Hematopoietic multipotent progenitor cell treated with erythropoietin and hydrocortisone succinate and interleukin-3 and kit ligand, for 6 days (in vitro differentiated cells): ENCODE data around the gene PSMD8.
"Not testable (repeated sequence)": the region's sequence is repeated elsewhere in the genome, so short reads cannot be mapped to it uniquely, and the experiment has no call there.

ENCODE experiments used
- DNase-seq: peaks from one replicate; pipeline ENCODE4 v3.0.0-alpha.2; 2015

The PSMD8 gene

DNA sequence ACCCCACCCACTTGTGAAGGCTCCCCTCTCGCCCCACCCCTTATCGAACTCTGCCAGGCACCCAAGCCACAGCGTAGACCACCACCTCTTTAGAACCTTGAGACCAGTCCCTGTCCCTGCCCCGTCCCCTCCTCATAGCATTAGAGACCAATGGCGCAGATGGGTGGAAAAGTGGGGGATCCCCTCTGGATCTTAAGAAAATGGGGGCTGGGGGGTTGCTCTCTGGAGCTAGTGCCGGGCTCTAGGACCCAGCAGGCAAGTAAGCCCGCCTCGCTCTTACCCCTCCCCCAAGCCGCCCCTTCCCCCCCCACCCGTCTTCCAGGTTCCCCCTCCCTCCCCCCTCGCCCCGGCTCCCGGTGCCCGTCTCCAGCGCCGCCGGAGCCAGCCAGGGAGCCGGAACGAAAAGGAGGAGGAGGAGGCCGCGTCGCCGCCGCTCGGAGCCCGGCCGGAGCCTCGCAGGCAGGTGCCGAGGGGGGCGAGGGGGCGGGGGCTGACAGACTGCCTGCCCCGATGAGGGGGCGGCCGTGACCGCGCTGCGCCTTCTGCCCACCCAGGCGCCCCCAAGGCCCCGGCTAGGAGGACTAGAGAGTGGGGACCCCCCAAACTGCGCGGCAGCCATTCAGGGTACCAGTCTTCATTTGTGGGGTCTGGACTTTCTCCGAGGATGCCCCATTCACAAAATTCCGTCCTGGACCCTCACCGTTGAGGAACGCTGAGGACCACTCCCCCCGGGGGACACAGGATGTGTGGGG is 14.2 kb downstream of the PSMD8 start, which contains the start of gene SPRED3:
Gene SPRED3, plus strand, starts transcription at position 349 of the 752 bp plus-strand sequence. CDS start 1,606 bp downstream, outside the sequence.
- DNase-seq: no peak

DNA sequence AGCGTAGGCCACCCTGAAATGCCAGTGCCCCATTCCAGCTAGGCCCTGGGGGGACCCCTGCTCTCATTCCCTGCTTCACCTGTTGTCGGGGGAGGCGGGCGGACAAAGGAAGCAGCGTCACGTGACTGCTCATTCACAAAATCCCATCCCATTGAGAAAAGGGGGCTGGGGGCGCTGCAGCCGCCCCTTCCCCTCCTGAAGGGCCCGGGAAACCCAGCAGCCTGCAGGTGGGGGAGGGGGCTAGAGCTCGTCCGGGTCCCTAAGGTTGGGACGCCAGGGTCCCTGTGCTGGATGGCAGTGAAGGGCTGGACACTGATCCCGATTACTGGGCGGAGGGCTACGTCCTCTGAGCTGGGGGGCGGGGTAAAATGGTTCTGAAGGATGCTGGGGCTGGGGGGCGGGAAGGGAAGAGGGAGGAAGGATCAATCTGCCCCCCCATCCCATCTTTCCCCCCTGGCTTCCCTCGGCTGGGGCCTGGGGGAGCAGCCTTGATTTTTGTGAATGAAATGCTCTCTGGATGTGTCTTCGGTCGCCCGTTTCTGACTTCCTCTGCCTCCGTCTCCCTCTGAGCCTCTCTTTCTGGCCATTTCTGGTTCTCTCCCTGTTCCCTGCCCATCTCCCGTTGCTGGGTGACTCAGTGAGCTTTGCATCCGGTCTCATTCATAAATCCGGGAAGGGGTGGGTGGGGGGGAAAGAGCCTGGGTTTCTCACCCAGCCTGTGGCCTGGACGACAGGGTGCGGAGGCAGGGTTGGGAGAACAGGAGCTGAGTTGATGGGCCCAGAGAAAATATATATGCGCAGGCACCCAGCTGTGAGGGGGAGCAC is 14.9 kb downstream of the PSMD8 start:
- no peak for DNase-seq

DNA sequence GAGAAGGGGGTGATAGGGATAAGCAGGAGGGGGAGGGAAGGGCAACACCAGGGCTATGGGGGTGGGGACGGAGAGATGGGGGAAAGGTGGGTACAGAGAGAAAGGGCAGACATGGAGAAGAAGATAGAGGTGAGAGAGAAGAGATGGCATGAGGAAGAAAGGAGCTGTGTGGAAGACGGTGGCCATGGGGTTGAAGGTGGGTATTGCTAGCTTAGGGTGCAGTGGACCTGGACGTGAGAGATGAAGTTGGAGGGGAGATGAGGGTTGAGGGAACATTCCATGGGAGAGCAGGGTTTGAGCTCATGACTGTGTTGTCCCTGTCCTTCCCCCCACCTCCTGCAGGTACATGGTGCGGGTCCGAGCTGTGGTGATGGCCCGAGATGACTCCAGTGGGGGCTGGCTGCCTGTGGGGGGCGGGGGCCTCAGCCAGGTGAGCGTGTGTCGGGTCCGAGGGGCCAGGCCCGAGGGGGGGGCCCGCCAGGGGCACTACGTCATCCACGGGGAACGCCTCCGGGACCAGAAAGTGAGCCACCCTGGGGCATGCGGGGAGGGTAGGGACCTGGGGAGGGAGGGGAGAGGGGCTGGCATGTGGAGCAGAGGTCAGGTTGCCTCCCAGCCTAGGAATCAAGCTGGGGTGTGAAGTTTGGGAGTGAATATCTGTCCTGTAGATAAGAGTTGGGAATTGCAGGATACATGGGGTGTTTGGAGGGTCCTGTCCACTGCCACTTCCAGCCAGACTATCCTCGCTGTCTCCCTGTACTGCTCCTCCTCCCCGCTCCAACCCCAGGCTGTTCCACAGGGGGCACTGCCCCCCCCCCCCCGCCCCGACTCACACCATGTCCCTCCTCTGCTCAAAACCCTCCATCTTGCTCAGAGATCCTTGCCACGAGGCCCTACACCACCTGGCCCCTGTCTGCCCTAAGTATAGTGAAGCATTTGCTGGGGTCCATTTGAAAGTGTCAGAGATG is 15.9 kb downstream of the PSMD8 start:
- DNase-seq: no peak

DNA sequence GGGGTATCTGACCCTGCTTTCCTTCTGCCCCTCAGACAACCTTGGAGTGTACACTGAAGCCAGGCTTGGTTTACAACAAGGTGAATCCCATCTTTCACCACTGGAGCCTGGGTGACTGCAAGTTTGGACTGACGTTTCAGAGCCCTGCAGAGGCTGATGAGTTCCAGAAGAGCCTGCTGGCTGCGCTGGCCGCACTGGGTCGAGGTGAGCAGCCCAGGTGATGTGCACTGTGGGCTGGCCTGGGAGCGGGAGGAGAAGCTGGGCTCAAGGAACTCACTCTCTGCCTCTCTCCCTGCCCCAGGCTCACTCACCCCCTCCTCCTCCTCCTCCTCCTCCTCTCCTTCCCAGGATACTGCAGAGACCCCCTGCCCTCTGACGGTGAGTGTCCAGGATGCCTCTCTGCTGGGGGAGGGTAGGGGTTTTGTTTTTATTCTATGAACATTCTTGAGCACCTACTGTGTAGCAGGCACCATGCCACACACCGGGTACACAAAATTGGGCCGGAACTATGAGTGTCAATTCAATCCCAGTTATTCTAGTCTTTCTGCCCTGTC is 17.6 kb downstream of the PSMD8 start:
- no peak for DNase-seq

DNA sequence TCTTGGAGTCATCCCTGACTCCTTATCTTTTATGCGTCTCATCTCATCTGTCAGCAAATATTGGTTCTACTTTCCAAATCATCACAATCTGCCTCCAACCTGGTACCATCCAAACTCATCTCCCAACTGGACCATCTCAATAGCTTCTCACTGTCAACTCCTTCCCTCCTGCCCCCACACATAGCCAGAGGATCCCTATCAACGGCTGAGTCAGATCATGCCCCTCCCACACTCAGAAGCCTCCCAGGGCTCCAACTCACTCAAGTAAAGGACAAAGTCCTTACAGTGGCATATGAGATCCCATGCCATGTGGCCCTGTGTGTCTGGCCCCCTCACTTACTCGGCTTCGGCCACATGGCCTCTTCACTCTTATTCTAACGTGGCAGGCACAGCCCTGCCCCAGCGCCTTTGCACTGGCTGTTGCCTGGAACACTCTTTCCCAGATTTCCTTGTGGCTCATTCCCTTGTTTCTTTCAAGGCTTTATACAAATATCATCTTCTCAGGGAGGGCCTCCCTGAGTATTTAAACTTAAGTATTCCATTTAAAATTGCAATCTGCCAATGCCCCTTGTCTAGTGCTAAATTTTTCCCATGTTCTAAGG is 18.4 kb downstream of the PSMD8 start:
- DNase-seq: peak; percentile 65

DNA sequence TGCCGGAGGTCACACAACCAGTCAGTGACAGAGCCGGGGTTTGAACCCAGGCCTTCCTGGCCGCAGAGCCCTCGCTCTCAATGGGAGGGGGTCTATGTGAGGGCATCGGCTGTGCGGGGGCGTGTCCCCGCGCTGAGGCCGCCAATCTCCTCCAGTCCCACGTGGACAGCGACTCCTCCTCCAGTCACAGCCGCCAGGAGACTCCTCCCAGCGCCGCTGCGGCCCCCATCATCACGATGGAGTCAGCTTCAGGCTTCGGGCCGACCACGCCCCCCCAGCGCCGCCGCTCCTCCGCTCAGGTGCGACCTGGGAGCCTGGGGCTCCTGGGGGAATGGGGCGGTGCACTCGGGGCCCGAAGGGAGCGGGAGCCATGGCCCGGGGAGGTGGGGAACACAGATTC is 20.1 kb downstream of the PSMD8 start:
- peak; percentile 75 for DNase-seq

DNA sequence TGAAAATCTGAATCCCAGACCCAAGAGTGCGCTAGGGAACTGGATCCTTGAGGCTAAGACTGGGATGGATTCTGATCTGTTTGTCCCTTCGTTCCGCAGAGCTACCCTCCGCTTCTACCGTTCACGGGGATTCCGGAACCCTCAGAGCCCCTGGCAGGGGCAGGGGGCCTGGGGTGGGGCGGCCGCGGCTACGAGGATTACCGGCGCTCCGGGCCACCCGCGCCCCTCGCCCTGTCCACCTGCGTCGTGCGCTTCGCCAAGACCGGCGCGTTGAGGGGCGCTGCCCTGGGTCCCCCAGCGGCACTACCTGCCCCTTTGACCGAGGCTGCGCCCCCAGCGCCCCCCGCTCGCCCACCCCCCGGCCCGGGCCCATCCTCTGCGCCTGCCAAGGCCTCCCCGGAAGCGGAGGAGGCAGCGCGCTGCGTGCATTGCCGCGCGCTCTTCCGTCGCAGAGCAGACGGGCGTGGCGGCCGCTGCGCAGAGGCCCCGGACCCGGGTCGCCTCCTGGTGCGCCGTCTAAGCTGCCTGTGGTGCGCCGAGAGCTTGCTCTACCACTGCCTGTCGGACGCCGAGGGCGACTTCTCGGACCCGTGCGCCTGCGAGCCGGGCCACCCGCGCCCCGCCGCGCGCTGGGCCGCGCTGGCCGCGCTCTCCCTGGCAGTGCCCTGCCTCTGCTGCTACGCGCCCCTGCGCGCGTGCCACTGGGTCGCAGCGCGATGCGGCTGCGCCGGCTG is 21.2 kb downstream of the PSMD8 start:
- DNase-seq: peak; percentile 32

DNA sequence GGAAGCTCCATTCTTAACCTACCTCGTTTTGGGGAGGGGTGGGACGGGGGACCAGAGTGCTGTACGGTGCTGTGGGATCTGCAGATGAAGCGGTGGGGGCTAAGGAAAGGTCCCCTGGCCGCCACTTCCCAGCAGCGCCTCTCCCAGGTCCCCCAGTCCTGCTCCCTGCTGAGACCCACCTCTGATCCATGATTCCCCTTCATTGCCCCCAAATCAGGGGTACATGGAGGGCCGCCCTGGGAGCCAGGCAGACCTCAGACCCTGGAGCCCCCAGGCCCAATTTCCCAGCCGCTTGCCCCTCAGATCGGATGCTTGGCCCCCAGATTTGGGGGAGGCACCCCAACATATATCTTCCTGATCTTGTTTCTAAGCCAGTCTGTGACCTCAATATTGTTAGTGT is 24.7 kb downstream of the PSMD8 start:
- DNase-seq: no peak

DNA sequence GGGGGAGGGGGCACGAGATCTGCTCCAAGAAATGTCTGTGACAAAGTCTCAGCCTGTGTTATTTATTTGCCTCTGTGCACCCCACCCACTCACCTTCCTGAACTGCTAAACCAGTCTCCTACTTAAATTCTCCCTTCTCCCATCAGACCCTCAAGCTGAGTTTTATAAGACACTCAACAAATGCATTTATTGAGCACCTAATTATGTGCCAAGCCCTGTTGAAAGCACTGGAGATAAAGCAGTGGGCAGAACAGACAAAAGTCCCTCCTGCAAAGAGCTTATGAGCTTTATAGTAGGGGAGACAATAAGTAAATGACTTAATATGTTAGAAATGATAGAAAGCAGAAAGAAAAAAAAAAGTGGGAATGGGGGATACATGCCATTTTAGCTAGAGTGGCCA is 25.2 kb downstream of the PSMD8 start:
- DNase-seq: no peak

DNA sequence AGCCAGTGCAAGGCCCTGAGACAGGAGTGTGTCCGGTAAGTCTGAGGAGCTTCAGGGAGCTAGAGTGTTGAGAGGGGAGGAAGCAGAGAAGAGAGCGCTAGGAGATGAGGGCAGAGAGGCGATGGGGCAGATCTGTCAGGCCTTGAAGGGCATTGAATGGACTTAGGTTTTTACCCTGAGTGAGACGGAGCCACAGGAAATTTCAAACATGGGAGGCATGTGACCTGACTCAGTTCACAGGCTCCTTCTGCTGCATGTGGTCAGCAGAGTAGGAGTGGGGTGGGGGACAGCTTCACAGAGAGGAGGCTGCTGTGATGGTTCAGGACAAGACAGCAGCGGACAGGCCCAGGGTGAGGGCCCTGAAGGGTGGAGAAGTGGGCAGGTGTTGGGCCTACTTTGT is 26.0 kb downstream of the PSMD8 start:
- no peak for DNase-seq

DNA sequence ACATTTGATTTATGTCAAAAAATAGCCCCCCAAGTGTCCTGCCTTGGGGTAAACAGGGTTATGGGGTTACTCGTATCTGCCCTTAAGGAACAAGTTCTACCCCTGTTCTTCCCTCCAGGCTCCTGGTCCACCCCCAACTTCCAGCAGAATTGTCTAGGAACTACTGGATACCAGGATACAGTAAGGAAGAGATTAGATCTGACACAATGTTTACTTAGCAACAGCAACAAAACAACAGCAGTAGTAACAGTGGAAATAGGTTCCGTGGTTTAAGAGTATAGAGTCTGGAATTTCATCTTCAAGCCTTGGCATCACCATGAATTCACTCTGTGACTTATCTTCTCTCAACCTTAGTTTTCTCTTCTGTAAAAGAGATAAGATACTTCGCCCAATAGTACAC is 26.8 kb downstream of the PSMD8 start:
- no peak for DNase-seq

DNA sequence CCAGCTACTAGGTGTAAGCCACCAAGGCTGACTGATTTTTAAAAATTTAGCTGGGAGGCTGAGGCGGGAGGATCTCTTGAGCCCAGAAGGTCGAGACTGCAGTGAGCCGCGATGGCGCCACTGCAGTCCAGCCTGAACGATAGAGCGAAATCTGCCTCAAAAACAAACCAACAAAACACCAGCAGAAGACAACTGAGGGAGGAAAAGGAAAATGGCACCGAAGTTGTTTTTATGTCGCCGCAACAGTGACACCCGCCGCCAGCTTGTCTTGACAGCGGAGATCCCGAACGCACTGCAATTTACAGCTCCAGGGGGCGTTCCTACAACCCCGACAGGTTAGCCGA is 28.2 kb downstream of the PSMD8 start:
- no peak for DNase-seq

DNA sequence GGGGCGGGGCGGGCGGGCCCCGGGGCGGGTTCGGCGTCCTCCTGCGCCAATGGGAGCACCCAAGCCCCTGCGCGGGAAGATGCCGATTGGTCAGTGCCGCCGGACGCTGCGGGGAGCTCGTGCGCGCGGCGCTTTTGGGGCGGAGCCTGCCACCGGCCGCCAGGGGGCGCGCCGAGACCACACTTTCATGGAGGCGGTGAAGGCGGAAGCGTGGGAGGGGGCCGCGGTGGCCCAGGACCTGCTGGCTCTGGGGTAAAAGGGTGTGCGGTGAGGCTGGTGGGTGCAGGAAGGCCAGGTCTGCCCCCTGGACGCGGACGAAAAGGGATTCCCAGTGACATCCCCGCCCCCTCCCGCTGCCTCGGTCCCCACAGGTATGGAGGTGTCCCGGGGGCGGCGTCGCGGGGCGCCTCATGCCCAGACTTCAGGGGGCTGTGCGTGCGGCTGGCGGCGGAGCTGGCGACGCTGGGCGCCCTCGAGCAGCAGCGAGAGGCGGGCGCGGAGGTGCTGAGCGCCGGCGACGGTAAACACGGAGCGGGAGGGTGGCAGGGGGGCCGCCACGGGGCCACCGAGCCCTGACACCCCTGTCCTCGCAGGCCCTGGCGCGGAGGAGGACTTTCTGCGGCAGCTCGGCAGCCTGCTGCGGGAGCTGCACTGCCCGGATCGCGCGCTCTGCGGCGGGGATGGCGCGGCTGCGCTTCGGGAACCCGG is 28.8 kb downstream of the PSMD8 start, which contains the start of gene FAM98C:
Gene FAM98C, plus strand, starts transcription at position 127 of the 708 bp plus-strand sequence. Its CDS starts 61 bp downstream, at position 188.
- DNase-seq: peak; percentile 97

DNA sequence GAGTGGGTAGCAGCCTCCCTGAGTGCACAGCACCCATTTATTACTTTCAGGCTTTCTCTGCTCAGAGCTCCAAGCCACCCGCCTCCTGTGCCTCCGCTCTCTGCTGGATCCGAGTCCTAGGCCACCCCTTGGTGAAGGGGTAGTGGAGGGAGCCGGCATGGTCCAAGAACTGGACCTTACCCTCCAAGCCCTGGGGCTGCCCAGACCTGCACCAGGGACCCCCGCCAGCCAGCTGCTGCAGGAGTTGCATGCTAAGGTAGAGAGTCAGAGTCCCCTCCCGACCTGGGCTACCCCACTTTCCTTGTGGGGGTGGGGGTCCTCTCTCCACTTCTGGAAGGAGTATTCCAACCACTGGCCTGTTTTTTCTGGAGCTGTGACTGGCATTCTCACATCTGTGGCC is 30.5 kb downstream of the PSMD8 start:
- DNase-seq: no peak

DNA sequence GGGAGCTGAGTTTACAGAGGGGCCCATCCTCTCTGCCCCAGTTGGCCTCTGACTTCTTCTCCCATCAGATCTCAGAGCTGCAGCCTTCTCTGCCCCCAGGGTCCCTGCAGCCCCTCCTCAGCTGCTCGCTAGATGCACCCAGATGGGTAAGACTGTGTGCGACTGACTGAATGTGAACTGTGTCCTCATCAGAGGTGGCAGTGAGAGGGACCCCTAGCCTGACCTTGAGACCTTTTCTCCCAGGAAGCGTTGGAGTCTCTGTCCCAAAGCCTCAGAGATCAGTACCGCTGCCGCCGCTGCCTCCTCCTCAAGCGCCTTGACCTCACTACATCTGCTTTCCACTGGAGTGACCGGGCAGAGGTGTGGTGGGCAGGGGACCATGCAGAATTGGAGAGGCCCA is 30.9 kb downstream of the PSMD8 start:
- DNase-seq: no peak

DNA sequence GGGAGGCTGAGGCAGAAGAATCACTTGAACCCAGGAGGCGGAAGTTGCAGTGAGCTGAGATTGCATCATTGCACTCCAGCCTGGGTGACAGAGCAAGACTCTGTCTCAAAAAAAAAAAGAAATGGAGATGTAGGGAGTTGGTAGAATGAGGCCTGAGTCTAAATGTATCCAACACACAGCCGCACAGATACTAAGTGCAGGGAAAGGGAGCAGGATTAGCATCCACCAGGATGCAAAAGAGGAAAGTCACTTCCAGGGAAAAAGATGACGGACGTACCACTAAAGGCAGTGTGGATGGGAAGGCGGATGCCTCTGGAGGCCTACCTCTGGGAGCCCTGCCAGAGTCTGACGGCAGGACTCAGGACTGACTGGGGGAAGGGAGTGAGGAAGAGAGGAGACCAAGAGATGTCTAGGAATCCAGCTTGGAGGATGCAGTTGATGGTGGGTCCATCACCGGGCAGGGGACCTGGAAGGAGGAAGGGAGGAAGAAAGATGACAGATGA is 35.3 kb downstream of the PSMD8 start:
- DNase-seq: no peak

DNA sequence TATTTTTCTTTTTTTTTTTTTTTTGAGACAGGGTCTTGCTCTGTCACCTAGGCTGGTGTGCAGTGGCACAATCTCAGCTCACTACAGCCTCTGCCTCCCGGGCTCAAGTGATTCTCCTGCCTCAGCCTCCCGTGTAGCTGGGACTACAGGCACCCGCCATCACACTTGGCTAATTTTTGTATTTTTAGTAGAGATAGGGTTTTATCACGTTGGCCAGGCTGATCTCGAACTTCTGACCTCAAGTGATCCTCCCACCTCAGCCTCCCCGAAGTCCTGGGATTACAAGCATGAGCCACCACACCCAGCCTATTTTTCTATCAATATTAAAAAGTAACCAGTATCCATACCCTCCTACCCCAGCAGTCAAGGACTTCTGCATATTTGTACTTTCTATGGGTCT is 36.0 kb downstream of the PSMD8 start:
- DNase-seq: not testable (repeated sequence)

DNA sequence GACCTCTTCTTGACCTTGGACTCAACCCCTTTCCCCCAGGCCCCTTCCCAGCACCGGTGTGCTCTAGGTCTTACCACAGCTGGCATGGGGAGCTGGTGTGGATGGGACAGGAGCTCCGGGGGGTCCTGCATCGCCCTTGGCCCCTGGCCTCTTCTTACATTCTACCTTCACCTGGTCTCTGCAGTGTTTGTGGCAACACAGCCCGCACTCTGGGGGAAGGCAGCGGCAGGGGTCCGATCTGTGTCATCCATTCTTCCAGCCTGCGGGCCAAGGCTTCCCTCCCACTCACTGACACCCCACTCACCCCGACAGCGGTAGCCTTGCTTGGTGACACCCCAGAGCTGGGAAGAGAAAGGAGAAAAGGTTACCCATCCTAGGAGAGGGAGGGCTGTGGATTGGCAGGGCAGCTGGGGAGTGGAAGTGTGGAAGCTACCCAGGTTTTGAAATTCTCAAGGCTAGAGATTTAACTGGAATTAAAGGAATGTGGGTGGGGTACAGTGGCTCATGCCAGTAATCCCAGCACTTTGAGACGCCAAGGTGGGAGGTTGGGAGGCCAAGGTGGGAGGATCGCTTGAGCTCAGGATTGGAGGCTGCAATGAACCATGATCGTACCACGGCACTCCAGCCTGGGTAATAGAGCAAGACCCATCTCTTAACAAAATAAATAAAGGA is 36.8 kb downstream of the PSMD8 start:
- no peak for DNase-seq

DNA sequence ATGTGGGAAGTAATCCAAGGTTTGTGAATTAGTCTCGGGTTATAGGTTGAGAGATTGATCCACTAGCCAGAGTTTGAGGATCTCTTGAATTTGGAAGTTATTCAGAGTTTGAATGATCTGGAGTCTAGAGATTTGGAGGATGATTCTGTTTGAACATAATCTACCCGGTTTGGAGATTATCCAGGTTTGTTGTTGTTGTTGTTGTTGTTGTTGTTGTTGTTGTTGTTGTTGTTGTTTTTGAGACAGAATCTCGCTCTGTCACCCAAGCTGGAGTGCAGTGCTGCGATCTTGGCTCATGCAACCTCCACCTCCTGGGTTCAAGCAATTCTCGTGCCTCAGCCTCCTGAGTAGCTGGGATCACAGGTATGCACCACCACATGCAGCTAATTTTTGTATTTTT is 37.5 kb downstream of the PSMD8 start:
- not testable (repeated sequence) for DNase-seq

DNA sequence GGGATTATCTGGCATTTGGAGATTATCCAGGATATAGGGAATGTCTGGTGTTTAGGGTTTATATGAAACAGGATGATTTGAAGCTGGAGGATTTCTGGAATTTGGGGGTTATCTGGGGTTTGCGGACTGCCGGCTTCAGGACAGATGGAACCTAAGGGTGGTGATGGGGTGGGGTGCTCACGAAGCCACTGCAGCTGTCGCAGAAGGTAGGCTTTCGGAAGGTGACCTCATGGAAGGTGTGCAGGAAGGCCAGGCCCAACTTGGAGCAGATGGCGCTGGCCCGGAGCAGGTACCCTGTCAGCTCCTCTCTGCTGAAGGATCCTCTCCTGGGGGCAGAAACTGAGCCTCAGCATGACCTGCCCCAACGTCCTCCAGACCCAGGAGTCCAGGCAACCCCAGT is 38.1 kb downstream of the PSMD8 start:
- DNase-seq: no peak
